Neural crest cell (in vitro differentiated cells): ENCODE results near the gene HTR1B. TPM values are rescaled to one million over a fixed set of nuclear protein-coding genes. Genes with fewer than 3 reads are reported as not detected.

ENCODE experiments used
- DNase-seq: peaks from one replicate; pipeline ENCODE4 v3.0.0; 2021; ENCODE audit warnings: low read depth, mixed read lengths, low spot score
- H3K27ac Mint-ChIP-seq: one replicate; pipeline ENCODE4 v1.8.0; 2021; ENCODE audit warnings: mild to moderate bottlenecking, mixed read lengths; ENCODE audit not compliant: unreplicated experiment
- H3K27me3 Mint-ChIP-seq: 2 replicates; pipeline ENCODE4 v1.8.0; 2021; ENCODE audit warnings: low read depth, mild to moderate bottlenecking, mixed read lengths
- H3K36me3 Mint-ChIP-seq: 2 replicates; pipeline ENCODE4 v1.8.0; 2021; ENCODE audit warnings: low read depth, mild to moderate bottlenecking, mixed read lengths
- H3K4me1 Mint-ChIP-seq: 2 replicates; pipeline ENCODE4 v1.8.0; 2021; ENCODE audit warnings: mixed read lengths
- H3K4me3 Mint-ChIP-seq: one replicate; pipeline ENCODE4 v1.8.0; 2021; ENCODE audit warnings: mild to moderate bottlenecking, mixed read lengths
- H3K9me3 Mint-ChIP-seq: 2 replicates; pipeline ENCODE4 v1.8.0; 2021; ENCODE audit warnings: mixed read lengths
- total RNA-seq: library from RNA; stranded (reverse); gene quantifications from 2 replicates; pipeline ENCODE4 v1.2.1, GENCODE V29; 2021
- TF ChIP-seq, protein P1 (sequence below): fragments of 200-600 bp; sonication (generic); conservative IDR thresholded peaks from 2 replicates; pipeline ENCODE4 v1.5.0; 2021; ENCODE audit warnings: antibody characterized with exemption, mild to moderate bottlenecking

The HTR1B gene
- total RNA-seq, 1 donor from 2014 or later: 0.16 TPM

DNA sequence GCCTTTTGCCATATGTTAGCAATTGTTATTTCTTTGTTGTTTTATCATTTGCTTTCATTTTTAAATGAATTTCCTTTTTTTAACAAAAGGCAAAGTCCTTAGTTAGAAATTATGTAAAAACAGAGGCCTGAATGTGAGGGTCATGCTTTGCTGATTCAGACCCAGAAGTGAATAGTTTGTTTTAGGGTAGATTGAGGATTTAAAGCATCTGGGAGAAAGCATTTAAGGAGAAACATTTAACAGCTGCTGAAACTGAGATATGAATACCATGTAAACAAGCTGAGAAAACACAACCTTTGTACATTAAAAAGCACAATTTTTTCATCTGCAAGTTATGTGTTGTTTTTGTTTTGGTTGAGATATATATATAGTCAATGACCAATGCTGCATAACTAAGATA lies 8.0 kb downstream of the HTR1B start:
- Mint-ChIP-seq H3K27me3 (peaks cover 25% of the 10 kb centered on the region), H3K36me3 (no peaks in the 10 kb centered on the region), H3K4me1 (no peaks in the 10 kb centered on the region), H3K27ac (no peak overlapping the region), H3K4me3 (no peak overlapping the region), H3K9me3 (no peaks in the 10 kb centered on the region)
- TF ChIP-seq, protein P1, sequence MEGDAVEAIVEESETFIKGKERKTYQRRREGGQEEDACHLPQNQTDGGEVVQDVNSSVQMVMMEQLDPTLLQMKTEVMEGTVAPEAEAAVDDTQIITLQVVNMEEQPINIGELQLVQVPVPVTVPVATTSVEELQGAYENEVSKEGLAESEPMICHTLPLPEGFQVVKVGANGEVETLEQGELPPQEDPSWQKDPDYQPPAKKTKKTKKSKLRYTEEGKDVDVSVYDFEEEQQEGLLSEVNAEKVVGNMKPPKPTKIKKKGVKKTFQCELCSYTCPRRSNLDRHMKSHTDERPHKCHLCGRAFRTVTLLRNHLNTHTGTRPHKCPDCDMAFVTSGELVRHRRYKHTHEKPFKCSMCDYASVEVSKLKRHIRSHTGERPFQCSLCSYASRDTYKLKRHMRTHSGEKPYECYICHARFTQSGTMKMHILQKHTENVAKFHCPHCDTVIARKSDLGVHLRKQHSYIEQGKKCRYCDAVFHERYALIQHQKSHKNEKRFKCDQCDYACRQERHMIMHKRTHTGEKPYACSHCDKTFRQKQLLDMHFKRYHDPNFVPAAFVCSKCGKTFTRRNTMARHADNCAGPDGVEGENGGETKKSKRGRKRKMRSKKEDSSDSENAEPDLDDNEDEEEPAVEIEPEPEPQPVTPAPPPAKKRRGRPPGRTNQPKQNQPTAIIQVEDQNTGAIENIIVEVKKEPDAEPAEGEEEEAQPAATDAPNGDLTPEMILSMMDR: no peak
- DNase-seq: no peak

DNA sequence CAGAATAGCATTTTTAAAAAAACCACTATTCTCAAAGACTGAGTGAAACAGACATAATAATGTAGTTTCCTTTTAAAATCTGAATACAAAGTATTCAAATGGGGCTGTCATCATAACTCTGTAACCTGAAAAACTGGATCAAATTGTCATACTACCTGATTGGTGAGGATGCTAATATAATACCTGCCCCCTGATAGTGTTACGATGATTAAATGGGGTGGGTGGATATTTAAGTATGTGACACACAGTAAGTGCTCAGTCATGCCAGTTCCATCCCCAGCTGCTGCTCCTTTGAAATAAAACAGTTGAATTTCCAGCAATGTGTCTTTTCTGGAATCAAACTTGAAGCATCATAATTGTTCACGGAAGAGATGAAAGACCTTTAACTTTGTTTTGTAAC lies 8.9 kb downstream of the HTR1B start:
- no peaks in the 10 kb centered on the region for H3K9me3 Mint-ChIP-seq
- TF ChIP-seq, protein P1: no peak
- H3K4me1 Mint-ChIP-seq: no peaks in the 10 kb centered on the region
- no peak overlapping the region for H3K27ac Mint-ChIP-seq
- DNase-seq: no peak
- no peaks in the 10 kb centered on the region for H3K36me3 Mint-ChIP-seq
- peaks cover 16% of the 10 kb centered on the region for H3K27me3 Mint-ChIP-seq
- no peak overlapping the region for H3K4me3 Mint-ChIP-seq

DNA sequence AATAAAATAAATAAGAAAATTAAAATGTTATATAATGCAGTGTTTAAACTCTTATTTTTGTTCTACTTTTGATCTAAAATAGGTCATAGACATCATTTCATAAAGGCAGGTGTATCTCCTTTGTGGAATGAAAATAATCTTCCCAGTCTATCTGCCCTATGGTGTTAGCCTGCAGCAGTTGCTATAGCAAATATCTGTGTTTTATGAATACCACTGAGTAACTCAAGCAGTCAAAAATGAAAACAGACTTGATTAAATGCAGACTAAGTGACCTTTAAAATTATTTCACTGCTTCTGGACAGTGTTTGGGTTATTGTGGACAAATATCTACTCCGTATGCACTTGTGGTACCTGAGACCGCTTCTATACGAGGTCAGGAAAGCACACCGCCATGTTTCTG lies 11.8 kb downstream of the HTR1B start:
- no peaks in the 10 kb centered on the region for H3K36me3 Mint-ChIP-seq
- H3K27me3 Mint-ChIP-seq: no peaks in the 10 kb centered on the region
- no peak for DNase-seq
- TF ChIP-seq, protein P1: no peak
- H3K4me1 Mint-ChIP-seq: no peaks in the 10 kb centered on the region
- H3K27ac Mint-ChIP-seq: no peak overlapping the region
- H3K4me3 Mint-ChIP-seq: no peak overlapping the region
- H3K9me3 Mint-ChIP-seq: no peaks in the 10 kb centered on the region

DNA sequence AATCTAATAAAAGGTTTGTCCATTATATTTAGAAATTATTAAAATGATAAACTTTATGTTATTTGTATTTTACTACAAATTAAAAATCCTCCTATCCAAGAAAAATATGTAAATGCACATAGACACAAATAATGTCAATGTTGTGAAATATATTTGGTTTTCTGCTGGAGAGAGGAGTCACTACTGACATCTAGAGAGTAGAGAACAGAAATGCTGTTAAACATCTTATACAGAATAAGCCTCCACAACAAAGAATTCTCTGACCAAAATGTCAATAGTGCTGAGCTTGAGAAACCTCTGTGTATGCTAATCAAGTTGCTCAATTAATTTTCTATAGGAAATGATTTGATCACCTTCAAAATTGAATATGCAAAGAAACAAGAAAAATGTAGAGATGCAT lies 12.4 kb downstream of the HTR1B start:
- Mint-ChIP-seq H3K9me3 (no peaks in the 10 kb centered on the region), H3K36me3 (no peaks in the 10 kb centered on the region), H3K4me3 (no peak overlapping the region), H3K4me1 (no peaks in the 10 kb centered on the region), H3K27ac (no peak overlapping the region), H3K27me3 (no peaks in the 10 kb centered on the region)
- no peak for DNase-seq
- TF ChIP-seq, protein P1: no peak

DNA sequence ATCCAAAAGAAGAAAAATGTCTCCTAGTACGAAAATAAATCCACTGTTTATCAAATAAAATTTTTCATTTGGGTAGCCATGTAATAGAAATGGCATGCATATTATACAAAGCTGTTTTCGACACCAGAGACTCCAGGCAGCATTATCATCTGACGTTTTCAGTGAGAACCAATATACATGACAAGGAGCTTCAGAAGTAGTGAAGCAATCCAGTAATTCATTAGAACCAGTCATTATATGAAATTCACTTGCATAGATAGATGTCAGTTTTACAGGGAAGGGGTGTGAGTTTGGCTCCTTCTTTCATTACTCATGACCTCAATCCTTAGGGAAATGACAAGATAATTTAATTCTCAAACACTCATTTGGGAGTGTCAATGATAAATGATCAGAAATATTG lies 14.7 kb downstream of the HTR1B start:
- no peaks in the 10 kb centered on the region for H3K27me3 Mint-ChIP-seq
- DNase-seq: no peak
- H3K36me3 Mint-ChIP-seq: no peaks in the 10 kb centered on the region
- H3K4me1 Mint-ChIP-seq: no peaks in the 10 kb centered on the region
- H3K4me3 Mint-ChIP-seq: no peak overlapping the region
- no peak overlapping the region for H3K27ac Mint-ChIP-seq
- H3K9me3 Mint-ChIP-seq: no peaks in the 10 kb centered on the region
- TF ChIP-seq, protein P1: no peak

DNA sequence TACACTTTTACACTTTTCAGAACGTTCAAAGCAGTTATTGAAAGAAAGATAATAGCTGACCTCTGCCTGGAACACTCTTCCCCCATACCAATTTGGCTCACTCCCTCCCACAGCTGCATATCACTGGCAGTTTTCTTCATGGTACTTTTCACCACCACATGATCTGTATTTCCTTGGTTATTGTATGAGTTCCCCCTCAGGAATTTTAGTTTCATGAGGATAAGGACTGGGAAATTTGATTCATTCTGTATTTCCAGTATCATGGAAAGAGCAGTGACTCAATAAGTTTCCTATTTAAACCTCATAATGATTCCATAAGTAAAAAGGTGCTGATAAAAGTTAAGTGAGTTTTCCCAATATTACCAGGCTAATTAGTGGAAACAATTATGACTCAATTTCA lies 16.0 kb downstream of the HTR1B start:
- no peak overlapping the region for H3K4me3 Mint-ChIP-seq
- no peaks in the 10 kb centered on the region for H3K36me3 Mint-ChIP-seq
- no peaks in the 10 kb centered on the region for H3K9me3 Mint-ChIP-seq
- TF ChIP-seq, protein P1: no peak
- no peak overlapping the region for H3K27ac Mint-ChIP-seq
- DNase-seq: no peak
- no peaks in the 10 kb centered on the region for H3K4me1 Mint-ChIP-seq
- H3K27me3 Mint-ChIP-seq: no peaks in the 10 kb centered on the region
